OCI-M2 (cell line): ENCODE data around the gene PRDM16.

ENCODE experiments used
- DNase-seq: peaks from one replicate; lab custom pipeline; 2025; ENCODE audit not compliant: unreplicated experiment; lab: John Stamatoyannopoulos, UW

Gene PRDM16

GRCh38 chr1:3032371-3033039, 36.5 kb upstream of the PRDM16 start:
- no peak for DNase-seq

DNA sequence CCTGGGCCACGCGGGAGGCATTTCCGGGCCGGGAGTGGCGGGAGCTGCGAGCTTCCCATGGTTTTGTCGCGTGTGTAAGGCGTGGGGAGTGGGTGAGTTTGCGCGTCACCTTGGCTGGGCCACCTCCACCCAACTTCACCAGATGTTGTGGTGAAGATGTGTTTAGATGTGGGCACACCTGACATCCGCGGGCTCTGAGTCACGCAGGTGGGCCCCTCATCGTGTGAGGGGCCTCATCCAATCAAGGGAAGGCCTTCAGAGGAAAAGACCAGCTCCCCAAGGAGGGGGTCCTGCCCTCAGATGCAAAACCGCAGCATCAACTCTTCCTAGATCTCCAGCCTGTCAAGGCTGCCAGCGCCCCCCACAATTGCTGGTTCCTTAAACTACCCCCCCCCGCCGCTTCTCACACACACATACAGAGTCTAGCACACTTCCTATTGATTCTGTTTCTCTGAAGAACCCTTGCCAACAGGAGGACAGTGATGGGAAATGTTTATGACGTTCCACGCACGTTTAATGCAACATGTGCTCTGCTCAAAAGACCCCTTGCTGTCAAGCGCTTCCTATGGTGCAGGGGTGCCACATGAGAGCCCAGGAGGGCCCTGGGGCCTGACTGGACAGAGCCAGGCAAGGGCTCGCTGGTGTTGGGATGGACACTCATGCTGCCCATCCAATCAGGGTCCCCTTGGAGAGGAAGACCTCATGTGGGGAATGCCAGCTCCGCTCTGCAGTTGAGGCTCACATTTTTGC, 35.8 kb upstream of the PRDM16 start:
- no peak for DNase-seq

DNA sequence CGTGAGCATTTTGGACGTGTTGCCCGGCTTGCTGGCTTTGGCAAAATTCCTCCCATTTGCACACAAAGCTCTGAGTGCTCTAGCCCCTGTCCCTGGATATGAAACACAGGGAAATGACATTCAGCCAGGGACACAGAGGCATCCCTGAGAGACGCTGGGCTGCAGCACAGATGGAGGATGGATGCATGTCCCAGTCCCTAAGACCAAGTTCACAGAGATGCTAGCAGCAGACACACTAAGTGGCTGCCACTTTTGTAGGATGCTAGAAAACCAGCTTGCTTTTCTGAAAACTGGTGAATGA, 35.3 kb upstream of the PRDM16 start:
- DNase-seq, result no peak

GRCh38 chr1:3034162-3034561, 34.8 kb upstream of the PRDM16 start:
- no peak for DNase-seq

GRCh38 chr1:3034728-3035562, 34.1 kb upstream of the PRDM16 start:
- no peak for DNase-seq

- DNase-seq, result no peak
Measured at GRCh38 chr1:3035563-3036446, 33.2 kb upstream of the PRDM16 start.

DNA sequence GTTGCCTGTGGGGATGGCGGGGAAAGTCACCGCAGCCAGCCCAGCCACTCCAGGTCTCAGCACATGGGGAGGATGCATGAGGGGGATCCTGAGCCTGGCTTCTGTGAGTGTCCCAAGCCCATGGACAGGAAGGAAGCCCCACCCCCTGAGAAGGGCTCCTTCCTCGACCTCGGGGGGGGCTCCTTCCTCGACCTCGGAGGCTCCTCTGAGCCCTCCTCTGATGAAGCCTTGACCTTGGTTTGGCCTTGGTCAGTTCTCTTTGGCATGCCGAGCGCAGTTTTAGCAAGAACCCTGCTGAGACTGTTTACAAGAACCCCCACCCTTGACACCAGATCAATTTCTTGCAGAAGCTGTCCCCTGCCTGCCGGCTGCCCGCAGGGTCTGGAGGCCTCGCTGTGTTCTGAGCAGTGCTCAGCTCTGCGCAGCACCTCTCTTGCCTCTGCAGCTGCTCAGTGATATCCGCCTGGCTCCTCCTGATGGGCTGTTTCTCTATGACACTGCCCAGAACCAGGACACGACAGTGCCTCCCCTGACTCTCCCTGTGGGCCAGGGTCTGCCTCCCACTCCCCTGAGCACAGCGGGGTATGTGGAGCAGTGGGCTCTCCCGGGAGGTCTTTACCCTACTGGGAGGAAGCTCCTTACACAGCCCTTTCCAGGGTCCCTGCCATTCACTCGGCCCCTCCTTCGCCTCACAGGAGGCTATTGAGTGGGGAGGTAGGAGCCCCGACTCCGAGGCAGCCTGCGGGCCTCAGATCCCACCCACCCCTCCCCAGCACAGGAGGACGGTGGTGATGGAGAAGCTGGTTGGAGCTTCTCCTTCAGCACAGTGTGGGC, 32.3 kb upstream of the PRDM16 start:
- no peak for DNase-seq

GRCh38 chr1:3037281-3038040, 31.5 kb upstream of the PRDM16 start:
- no peak for DNase-seq

DNA sequence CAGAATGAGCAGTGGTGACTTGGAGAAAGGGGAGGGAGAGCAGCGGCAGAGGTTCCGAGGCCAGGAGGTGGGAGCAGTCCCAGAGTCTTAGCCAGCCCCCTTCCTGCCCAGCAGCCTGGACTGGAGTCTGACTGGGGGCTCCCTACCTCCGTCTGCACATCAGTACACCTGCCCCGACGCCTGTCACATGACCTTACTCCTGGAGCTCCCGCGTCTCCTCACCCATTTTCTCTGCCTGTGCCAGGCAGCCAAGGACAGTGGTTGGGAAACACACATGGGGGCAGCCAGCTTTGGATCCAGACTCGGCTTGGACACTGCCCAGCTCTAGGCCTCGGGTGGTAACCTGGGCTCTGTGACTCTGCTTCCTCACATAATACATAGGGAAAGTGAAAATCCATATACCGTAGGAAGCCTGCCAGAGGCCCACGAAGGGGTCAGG, 30.9 kb upstream of the PRDM16 start:
- DNase-seq, result no peak

DNA sequence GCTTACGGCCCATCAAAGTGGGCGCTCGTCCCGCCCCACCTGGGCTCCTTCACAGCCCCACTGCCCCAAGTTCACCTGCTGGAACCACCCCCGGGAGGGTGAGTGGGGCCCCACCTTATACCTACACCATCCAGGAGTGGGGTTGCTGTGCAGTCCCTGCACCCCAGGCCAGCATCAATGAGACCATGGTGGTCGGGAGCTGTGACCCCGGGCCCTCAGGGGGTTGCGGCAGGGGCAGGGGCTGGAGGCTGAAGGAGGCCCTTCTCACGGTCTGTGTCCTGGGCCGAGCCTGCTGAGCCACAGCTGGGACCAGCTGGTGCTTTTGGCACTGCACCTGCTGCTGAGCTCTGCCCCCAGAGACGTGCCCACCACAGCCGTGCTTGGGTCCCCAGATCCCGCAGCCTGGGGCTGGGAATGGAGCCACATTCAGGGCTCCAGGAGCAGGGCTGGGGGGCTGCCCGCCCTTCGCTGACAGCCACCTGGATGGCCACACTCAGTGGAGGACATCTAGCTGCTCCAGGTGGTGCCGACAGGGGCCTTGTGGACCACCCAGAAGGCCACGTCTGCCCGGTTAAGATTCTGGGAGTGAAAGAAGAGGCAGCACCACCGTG, 30.3 kb upstream of the PRDM16 start:
- DNase-seq, result no peak

- DNase-seq, result no peak
Measured at GRCh38 chr1:3040004-3040403, 29.0 kb upstream of the PRDM16 start.

- no peak for DNase-seq
Measured at GRCh38 chr1:3042481-3042880, 26.5 kb upstream of the PRDM16 start.

DNA sequence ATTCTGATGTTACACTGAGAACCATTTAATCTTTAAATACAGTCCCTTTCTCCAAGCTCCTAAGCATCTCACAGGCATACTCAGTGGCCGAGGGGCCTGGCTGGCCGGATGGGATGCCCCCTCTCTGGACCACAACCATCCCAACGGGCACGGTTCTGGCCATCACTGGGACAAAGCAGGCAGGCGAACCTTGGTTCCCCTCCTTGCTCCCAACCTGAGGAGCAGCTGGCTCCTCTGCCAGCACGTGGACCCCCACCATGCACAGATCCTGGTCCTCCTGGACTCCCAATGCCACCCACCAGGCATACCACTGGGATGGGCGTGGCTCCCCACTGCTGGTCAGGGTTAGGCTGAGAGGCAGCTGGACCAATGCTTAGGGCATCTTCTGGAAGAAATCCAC, 19.8 kb upstream of the PRDM16 start:
- DNase-seq, result no peak

GRCh38 chr1:3049905-3050304, 19.1 kb upstream of the PRDM16 start:
- DNase-seq, result no peak

- no peak for DNase-seq
Measured at GRCh38 chr1:3050603-3051002, 18.4 kb upstream of the PRDM16 start.

DNA sequence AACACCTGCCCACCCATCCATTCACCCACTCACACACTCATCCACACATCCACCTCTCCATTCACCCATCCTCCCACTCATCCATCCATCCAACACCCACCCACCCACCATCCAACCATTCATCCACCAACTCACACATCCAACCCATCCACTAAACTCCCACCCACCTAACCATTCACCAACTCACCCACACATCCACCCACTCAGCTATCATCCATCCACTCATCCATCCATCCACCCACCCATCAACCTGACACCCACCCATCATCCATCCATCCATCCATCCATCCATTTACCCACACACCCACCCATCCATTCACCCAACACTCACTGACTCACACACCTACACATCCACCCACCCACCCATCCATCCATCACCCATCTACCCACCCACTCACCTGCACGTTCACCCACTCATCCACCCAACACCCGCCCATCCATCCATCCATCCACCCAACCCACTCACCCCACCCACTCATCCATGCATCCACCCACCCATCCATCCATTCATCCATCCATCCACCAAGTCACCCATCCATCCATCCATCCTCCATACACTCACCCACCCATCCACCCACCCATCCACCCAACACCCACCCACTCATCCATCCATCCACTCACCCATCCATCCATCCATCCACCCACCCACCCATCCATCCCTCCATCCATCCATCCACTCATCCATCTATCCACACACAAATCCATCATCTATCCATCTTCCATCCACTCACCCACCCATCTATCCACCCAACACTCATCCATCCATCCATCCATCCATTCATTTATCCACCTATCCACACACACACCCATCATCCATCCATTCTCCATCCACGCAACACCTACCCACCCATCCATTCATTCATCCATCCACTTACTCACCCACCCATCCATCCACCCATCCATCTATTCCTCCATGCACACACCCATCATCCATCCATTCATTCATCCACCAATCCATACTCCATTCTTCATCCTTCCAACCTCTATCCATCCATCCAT, 17.4 kb upstream of the PRDM16 start:
- no peak for DNase-seq

DNA sequence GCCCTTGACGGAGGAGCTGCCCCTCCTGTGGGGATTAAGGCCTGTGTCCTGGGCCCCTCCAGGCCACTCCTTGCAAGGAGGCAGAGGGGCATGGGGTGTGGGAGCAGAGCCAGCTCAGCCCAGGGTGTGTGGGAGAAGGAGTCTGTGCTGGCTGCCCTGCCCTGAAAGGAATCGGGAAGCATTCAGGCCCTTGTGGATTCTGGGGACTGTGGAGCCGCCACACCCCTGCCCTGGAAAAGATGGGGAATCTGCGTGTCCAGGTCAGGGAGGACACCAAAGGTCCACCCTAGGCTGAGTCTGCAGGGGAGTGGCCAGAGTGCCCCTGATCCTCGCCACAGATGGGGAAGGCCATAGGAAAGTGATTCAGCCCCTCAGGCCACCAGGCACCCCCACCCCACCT, 16.5 kb upstream of the PRDM16 start:
- DNase-seq, result no peak
